Activated CD4-positive, alpha-beta T cell treated with anti-CD3 and anti-CD28 coated beads, Interleukin-2, amount 50 U/mL, for 24 hours (primary cell): ENCODE measurements around the gene AKT2.
A peak's percentile ranks its signal among the peaks of the same experiment; 100 is the strongest.
"Not testable (repeated sequence)": the region's sequence is repeated elsewhere in the genome, so short reads cannot be mapped to it uniquely, and the experiment has no call there.

Experiments used
- DNase-seq, 2 donors: peaks; one replicate each; pipeline ENCODE4 v3.0.0-alpha.2; 2020; ENCODE audit warnings: low read depth in 1 of 2, low spot score in 1 of 2

The AKT2 gene

DNA sequence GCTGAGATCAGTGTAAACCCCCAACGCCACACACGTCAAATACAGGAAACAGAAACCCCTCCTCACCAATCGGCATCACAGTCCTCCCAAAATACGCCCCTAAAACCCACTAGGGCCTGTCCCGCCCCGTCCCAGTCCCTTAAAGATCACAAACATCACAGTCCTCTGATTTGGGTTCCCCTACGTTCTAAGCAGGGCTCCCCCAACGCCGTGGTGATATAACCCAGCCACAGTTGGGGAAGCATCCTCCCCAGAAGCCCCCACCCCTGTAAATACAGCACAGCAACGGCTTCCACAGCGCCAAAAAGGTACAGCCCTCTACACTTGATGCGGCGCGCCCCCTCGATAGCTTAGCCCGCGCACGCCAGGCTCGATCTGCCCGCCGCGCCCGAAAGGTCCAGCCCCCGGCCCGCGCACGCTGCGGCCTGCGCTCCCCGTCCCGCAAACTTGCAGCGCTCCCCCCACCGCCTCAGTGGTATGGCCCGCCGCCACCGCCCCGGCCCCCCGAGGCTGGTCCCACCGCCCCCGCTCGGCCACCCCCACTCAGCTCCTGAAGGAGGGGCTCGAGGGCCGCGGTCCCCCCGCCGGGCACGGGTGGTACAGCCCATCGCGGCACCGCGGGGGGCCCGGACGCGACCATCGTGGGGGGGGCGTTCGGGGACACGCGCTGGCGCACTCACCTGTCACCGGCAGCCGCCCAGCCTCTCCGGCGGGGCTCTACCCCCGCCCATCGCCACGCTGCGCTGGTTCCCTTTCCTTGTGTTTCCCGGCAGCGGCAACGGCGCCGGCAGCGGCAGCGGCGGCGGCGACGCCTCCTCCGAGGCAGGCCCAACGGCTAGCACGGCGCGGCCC, at the start of gene AKT2:
TSS of gene AKT2 (minus strand) at position 845 of the 852 bp plus-strand sequence. CDS start 20,078 bp downstream, outside the sequence.
- DNase-seq: peak; percentile 19 to 55

DNA sequence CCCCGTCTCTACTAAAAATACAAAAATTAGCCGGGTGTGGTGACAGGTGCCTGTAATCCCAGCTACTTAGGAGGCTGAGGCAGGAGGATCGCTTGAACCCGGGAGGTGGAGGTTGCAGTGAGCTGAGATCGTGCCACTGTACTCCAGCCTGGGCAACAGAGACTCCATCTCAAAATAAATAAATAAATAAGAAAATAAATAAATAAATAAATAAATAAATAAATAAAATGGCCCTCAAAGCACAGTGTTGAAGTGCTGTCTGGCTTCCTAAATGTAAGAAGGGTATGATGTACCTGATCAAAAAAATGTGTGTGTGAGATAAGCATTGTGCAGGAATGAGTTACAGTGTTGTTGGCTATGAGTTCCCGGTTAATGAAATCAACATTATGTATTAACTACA, 47.9 kb upstream of the AKT2 start:
- not testable (repeated sequence) for DNase-seq

DNA sequence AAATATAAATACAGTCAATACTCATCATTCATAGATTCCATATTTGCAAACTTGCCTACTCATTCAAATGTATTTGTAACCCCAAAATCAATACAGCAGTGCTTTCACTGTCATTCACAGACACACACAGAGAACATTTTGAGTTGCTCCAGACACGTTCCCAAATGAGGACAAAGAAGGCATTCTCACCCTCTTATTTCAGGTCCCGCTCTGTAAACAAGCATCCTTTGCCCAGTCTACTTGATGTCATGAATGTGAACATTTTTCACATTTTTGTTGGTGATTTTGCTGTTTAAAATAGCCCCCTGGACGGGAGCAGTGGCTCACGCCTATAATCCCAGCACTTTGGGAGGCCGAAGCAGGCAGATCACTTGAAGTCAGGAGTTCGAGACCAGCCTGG, 47.5 kb upstream of the AKT2 start:
- DNase-seq: no peak

DNA sequence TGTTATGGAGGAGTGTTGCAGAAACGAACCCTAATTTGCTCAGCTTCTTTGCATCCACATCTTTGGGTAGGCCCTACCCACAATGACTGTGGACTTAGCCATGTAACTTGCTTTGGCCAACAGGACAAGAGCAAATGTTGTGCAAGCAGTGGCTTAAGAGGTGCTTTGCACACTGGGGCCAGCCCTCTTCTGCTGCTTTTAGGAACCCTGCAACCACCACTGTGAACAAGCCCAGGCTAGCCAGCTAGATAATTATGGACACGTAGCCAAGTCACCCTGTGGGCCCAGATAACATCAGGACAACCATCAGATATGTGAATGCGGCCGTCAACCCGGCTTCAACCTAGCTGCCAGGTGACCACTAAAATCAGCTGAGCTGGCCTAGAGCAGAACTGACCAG, 45.9 kb upstream of the AKT2 start:
- DNase-seq: no peak

- DNase-seq: no peak
These were observed 41.1 kb upstream of the AKT2 start for GRCh38 chr19:40326201-40326600.

DNA sequence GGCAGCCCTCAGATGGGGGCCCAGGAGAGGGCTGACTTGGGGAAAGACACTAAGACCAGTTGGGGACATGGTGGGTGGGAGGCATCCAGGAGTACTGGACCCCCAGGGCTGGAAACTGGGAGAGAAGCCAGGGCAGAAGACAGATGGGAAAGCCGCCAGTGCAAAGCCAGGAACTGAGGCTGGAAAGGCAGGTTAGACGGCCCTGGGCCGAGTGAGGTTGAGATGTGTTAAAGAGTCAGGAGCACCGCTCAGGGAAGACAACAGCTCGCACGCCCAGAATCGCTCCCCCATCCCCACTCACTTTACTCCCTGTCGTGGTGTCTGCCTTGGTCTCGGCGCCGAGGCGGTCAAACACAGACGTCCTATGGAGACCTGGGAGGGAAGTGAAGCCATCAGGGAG, 38.6 kb upstream of the AKT2 start:
- DNase-seq: no peak

DNA sequence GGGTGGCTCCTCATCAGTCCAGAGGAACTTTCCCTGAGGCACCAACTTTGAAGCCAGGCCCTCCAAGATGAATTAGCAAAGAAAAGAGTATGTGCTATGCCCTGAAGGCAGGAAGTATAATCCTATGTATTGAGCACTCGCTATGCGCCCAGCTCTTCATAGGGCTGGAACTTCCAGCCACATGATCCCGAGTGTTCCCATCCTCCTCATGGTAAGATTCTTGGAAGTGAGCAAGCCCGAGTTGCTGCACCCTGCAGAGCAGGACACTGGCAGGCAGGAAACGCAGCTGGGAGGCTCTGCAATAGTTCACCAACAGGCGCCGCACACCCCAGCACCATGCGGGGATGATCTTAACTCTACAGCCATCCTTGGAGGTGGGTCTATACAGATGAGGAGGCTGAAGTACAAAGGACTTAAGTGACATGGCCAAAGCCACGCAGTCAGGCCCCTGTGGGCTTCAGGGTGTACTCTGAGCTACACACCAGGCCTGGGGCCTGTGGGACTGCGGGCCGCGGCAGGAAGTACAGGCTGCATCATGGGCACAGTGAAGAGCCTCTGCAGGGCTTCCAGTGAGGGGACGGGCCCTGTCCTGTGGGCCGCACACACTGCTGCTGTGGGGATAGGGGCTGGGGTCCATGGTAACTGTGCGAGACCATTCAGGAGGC, 37.9 kb upstream of the AKT2 start:
- DNase-seq: no peak

GRCh38 chr19:40322271-40322610, 37.1 kb upstream of the AKT2 start:
- no peak for DNase-seq

- DNase-seq: no peak
These were observed 36.6 kb upstream of the AKT2 start for GRCh38 chr19:40321566-40322270.

- DNase-seq: no peak
These were observed 35.9 kb upstream of the AKT2 start for GRCh38 chr19:40321076-40321475.

GRCh38 chr19:40320558-40320935, 35.4 kb upstream of the AKT2 start:
- DNase-seq: no peak

DNA sequence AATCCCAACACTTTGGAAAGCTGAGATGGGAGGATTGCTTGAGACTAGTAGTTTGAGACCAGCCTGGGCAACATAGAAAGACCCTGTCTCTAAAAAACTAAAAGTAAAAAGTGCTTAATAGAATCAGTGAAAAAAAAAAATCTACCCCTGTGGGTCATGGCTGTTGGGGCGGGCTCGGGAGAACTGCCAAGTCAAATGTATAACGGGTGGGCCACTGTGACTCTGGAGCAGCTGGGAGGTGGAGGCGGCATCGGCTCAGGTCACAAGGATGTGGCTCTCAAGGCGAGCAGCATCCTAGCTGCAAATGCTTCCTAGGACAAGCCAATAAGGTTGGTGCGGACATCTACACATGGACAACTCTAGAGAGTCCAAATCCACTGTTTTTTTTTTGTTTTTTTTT, 32.2 kb upstream of the AKT2 start:
- no peak for DNase-seq

DNA sequence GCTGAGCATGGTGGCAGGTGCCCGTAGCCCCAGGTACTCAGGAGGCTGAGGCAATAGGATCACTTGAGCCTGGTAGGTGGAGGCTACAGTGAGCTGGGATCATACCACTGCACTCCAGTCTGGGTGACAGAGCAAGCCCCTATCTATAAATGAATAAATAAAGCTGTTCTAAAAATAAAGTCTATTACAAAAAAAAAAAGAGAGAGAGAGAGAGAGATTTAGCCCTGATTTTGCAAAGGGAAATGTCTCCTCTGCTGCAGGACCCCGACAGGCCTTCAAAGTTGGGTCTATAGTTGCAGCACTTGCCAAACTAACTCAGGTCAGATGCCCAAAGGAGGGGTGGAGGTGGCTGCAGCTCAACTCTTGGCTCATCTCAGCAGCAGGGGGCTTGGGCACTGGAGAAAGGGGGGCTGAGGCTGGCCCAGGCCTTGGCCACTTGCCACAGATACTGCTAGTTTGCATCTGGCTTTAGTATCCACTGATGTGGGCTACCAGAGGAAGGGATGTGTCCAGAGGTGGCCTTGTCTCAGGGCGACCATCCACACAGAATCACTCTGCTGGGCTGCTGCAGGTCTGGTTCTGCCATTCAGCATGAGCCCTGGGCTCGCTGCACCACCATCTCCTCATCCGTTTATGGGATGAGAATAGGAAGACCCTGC, 30.8 kb upstream of the AKT2 start:
- DNase-seq: no peak

DNA sequence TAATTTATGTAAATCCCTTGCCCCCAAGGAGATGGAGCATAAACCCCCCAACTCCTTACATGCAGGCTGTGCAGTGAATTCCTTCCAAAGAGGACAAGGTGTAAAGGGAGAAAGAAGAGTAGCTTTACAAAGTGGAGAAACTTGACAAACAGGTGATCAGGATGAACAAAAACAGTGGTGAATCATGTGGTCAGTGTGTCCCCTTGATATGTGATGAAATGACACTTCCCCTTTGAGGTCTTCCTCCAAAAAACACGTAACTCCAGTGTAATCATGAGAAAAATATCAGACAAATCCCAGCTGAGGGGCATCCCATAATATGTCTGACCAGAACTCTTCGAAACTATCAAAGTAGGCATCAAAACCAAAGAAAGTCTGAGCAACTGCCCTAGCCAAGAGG, 29.5 kb upstream of the AKT2 start:
- no peak for DNase-seq

DNA sequence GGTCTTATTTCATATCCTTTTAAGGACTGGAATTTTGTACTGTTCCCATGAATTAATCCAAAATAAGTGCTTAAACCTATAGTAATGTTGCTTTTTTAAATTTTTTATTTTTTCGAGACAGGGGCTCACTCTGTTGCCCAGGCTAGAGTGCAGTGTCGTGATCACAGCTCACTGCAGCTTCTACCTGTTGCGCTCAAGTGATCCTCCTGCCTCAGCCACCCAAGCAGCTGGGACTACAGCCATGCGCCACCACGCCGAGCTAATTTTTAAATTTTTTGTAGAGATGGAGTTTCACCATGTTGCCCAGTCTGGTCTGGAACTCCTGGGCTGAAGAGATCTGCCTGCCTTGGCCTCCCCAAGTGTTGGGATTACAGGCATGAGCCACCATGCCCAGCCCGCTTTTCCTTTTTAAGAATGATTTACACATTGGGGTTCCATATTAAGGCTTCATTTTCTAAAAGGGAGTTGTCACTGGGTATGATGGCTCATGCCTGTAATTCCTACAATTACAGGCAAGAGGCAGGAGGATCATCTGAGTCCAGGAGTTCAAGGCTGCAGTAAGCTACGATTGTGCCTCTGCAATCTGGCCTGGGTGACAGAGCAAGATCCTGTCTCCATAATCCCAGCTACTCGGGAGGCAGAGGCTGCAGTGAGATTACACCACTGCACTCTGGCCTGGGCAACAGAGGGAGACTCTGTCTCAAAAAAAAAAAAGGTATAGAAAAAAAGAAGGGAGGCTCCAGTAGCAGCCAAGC, 28.3 kb upstream of the AKT2 start:
- no peak for DNase-seq

DNA sequence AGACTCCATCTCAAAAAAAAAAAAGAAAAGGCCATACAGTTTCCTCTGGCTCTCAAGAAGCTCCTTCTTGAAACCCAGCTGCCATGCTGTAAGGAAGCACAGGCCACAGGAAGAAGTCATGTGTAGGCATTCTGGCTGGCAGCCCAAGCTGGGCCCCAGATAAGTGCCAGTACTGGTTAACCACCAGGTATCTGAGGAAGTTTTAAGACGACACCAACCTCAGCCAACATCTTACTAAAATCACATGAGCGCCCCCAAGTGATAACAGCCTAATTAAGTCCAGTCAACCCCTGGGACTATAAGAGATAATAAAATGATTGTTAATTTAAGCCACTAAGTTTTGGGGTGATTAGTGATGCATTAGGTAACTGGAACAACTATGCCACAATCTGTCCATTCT, 27.4 kb upstream of the AKT2 start:
- DNase-seq: no peak

DNA sequence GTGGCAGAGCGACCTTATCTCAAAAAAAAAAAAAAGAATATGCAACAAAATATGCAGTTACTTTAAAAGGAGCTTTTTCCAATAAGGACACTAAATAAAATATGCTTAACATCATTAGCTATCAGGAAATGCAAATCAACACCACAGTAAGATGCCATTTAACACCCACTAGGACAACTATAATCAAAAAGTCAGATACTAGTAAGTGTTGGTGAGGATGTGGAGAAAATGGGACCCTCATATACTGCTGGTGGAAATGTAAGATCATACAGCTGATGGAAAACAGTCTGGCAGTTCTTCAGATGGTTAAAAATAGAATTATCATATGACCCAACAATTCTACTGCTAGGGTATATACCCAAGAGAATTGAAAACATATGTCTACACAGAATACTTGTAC, 24.5 kb upstream of the AKT2 start:
- no peak for DNase-seq

DNA sequence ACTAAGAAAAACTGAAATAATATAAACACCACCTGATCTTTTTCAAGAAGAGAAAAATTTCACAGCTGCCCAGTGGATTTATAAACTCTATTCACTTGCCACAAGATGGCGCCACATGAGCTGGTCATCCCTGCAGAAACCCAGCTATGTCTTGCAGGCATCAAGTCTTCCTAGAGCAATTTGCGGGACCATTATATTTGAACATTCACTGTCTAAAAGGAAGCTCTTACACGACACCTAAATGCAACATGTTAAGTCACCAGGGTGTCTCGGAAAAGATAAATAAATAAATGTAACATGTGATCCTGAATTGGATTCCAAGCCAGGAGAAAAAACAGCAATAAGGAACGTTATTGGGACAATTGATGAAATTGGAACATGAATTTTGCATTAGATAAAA, 20.3 kb upstream of the AKT2 start:
- peak; percentile 13 to 57 for DNase-seq

DNA sequence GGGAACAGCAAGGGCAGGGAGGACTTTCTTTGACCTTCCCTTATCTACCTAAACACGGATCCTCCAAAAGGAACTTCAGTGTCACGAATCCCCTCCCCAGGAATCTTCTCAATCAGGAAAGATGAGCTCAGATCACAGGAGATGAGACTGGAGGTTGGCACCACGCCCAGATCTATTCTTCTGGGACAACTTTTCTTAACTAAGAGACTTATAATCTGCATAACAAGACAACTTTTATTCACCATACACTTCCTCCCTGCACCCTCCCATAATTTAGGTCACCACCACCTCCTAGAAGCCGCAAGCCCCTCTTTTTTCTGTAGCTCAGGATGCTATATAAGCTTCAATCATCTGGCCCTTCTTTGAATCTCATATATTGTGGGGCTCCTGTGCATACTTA, 19.2 kb upstream of the AKT2 start:
- DNase-seq: no peak

DNA sequence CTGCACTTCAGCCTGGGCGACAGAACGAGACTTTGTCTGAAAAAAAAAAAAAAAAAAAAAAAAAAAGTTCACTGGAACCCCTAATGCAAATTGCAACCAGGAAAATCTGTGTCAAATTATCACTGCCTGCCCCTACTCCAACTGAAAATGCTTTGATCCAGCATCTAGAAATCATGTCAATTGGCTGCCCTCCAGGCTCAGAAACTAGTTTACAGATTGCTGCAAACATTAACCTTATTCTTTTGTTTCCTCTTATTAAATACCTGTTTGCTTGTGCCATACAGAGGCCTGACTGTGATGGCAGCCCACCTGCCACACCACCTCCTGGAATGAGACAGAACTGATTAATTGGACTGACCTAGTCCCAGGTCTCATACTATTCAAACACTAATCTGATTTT, 18.6 kb upstream of the AKT2 start:
- no peak for DNase-seq
